Nephron progenitor cell (in vitro differentiated cells): Measurements from ENCODE around the gene RSPH1.

ENCODE experiments used
- DNase-seq: peaks from one replicate; pipeline ENCODE4 v3.0.0; 2021
- H3K27ac Mint-ChIP-seq: 2 replicates; pipeline ENCODE4 v1.8.0; 2021; ENCODE audit warnings: mild to moderate bottlenecking, moderate library complexity, mixed read lengths
- H3K27me3 Mint-ChIP-seq: 2 replicates; pipeline ENCODE4 v1.8.0; 2021; ENCODE audit warnings: mild to moderate bottlenecking, low read depth, mixed read lengths; ENCODE audit not compliant: poor library complexity
- H3K36me3 Mint-ChIP-seq: 2 replicates; pipeline ENCODE4 v1.8.0; 2021; ENCODE audit warnings: low read depth, mixed read lengths
- H3K4me1 Mint-ChIP-seq: 2 replicates; pipeline ENCODE4 v1.8.0; 2021; ENCODE audit warnings: mixed read lengths
- H3K4me3 Mint-ChIP-seq: 2 replicates; pipeline ENCODE4 v1.8.0; 2021; ENCODE audit warnings: mild to moderate bottlenecking, moderate library complexity, mixed read lengths
- H3K9me3 Mint-ChIP-seq: 2 replicates; pipeline ENCODE4 v1.8.0; 2021; ENCODE audit warnings: mild to moderate bottlenecking, moderate library complexity, mixed read lengths
- CTCF ChIP-seq: fragments of 200-600 bp; sonication (generic); IDR thresholded peaks from 2 replicates; pipeline ENCODE4 v1.5.0; 2021; ENCODE audit warnings: antibody characterized with exemption

Gene RSPH1

GRCh38 chr21:42530167-42530518 lies 34.1 kb upstream of the RSPH1 start:
- no peak overlapping the region for H3K27ac Mint-ChIP-seq
- H3K4me3 Mint-ChIP-seq, result no peak overlapping the region
- H3K27me3 Mint-ChIP-seq, result no peaks in the 10 kb centered on the region
- H3K9me3 Mint-ChIP-seq, result no peaks in the 10 kb centered on the region
- peaks cover 58% of the 10 kb centered on the region for H3K4me1 Mint-ChIP-seq
- H3K36me3 Mint-ChIP-seq, result no peaks in the 10 kb centered on the region
- TF ChIP-seq CTCF, result no peak
- DNase-seq, result no peak

GRCh38 chr21:42527489-42528158 lies 31.6 kb upstream of the RSPH1 start:
- Mint-ChIP-seq H3K4me3 (no peak overlapping the region), H3K36me3 (no peaks in the 10 kb centered on the region), H3K9me3 (no peaks in the 10 kb centered on the region), H3K27me3 (peaks cover 3% of the 10 kb centered on the region), H3K27ac (no peak overlapping the region), H3K4me1 (peaks cover 74% of the 10 kb centered on the region)
- DNase-seq, result no peak
- no peak for TF ChIP-seq CTCF

- no peak for TF ChIP-seq CTCF
- DNase-seq, result no peak
- H3K36me3 Mint-ChIP-seq, result no peaks in the 10 kb centered on the region
- no peaks in the 10 kb centered on the region for H3K9me3 Mint-ChIP-seq
- H3K27me3 Mint-ChIP-seq, result peaks cover 3% of the 10 kb centered on the region
- no peak overlapping the region for H3K27ac Mint-ChIP-seq
- H3K4me1 Mint-ChIP-seq, result peaks cover 71% of the 10 kb centered on the region
- H3K4me3 Mint-ChIP-seq, result no peak overlapping the region
These were observed 31.1 kb upstream of the RSPH1 start for GRCh38 chr21:42527127-42527488.

- Mint-ChIP-seq H3K9me3 (no peaks in the 10 kb centered on the region), H3K36me3 (no peaks in the 10 kb centered on the region), H3K27me3 (peaks cover 7% of the 10 kb centered on the region), H3K4me3 (no peak overlapping the region), H3K27ac (no peak overlapping the region), H3K4me1 (peaks cover 69% of the 10 kb centered on the region)
- DNase-seq, result no peak
- no peak for TF ChIP-seq CTCF
These were observed 30.3 kb upstream of the RSPH1 start for GRCh38 chr21:42526379-42526727.

- no peak overlapping the region for H3K4me3 Mint-ChIP-seq
- no peaks in the 10 kb centered on the region for H3K9me3 Mint-ChIP-seq
- H3K4me1 Mint-ChIP-seq, result peaks cover 64% of the 10 kb centered on the region
- no peak overlapping the region for H3K27ac Mint-ChIP-seq
- H3K27me3 Mint-ChIP-seq, result peaks cover 11% of the 10 kb centered on the region
- DNase-seq, result no peak
- TF ChIP-seq CTCF, result no peak
- no peaks in the 10 kb centered on the region for H3K36me3 Mint-ChIP-seq
These were observed 29.8 kb upstream of the RSPH1 start for GRCh38 chr21:42525676-42526378.

- no peak for TF ChIP-seq CTCF
- Mint-ChIP-seq H3K9me3 (no peaks in the 10 kb centered on the region), H3K27ac (no peak overlapping the region), H3K4me3 (peak overlapping the region; percentile 78), H3K4me1 (peaks cover 57% of the 10 kb centered on the region), H3K27me3 (peaks cover 17% of the 10 kb centered on the region), H3K36me3 (no peaks in the 10 kb centered on the region)
- no peak for DNase-seq
These were observed 29.1 kb upstream of the RSPH1 start for GRCh38 chr21:42525029-42525581.
